Endothelial cell of umbilical vein (primary cell): ENCODE measurements around the gene SPRING1. TPM values are rescaled to one million over a fixed set of nuclear protein-coding genes. Genes with fewer than 3 reads are reported as not detected.

ENCODE experiments used
- BruUV-seq: library from RNA; stranded (reverse); fragments of 400-500 nt; replicated peaks from 2 replicates; lab custom pipeline; 2021; lab: Mats Ljungman, UMichigan
- CTCF ChIA-PET: fragments of 300-600, 350-600 bp; sonication (Branson Sonifier 250); formaldehyde crosslinking; loops from one replicate; lab custom pipeline; 2021; ENCODE audit warnings: antibody characterized with exemption, inconsistent platforms; lab: Charles Lee
- POLR2A ChIA-PET: fragments of 300-600, 350-600 bp; sonication (Branson Sonifier 250); formaldehyde crosslinking; loops from one replicate; lab custom pipeline; 2021; ENCODE audit warnings: antibody characterized with exemption, inconsistent platforms; lab: Charles Lee
- DNase-seq: peaks from one replicate; pipeline ENCODE4 v3.0.0-alpha.2; 2011; ENCODE audit warnings: low read depth, low spot score
- FAIRE-seq: peaks from 2 replicates; lab custom pipeline; 2011; peaks lifted over from hg19 to GRCh38; lab: Jason Lieb, UNC
- H2AFZ ChIP-seq: 2 replicates; pipeline ENCODE4 v1.6.0; 2012; ENCODE audit warnings: low read depth, low read length, control low read depth, inconsistent platforms
- H3K27ac ChIP-seq: 2 replicates; pipeline ENCODE4 v1.5.1; 2011; ENCODE audit warnings: low read depth, mild to moderate bottlenecking, control low read depth, low read length, moderate library complexity; ENCODE audit not compliant: insufficient read depth
- H3K27me3 ChIP-seq, 2 experiments: 2 replicates each; pipeline versions ENCODE4 v1.6.0 to v1.6.1; 2011; ENCODE audit warnings: low read length in 2 of 2, mixed read lengths in 1 of 2; ENCODE audit not compliant: control insufficient read depth in 2 of 2, insufficient read depth in 2 of 2
- H3K36me3 ChIP-seq, 2 experiments: 2 replicates in 1 of 2; 3 replicates in 1 of 2; pipeline ENCODE4 v1.5.1; 2011; ENCODE audit warnings: low read length in 2 of 2, mild to moderate bottlenecking in 1 of 2, moderate library complexity in 1 of 2; ENCODE audit not compliant: control insufficient read depth in 2 of 2, insufficient read depth in 2 of 2; ENCODE audit errors: extremely low read depth in 1 of 2
- H3K4me1 ChIP-seq: 3 replicates; pipeline ENCODE4 v1.5.1; 2011; ENCODE audit warnings: mild to moderate bottlenecking, low read length; ENCODE audit not compliant: control insufficient read depth, insufficient read depth; ENCODE audit errors: extremely low read depth
- H3K4me2 ChIP-seq: 2 replicates; pipeline ENCODE4 v1.6.1; 2011; ENCODE audit warnings: low read length, control low read depth, mixed read lengths; ENCODE audit not compliant: insufficient read depth
- H3K4me3 ChIP-seq, 3 experiments: fragments of 200-600 bp in 1 of 3; sonication (generic), shearing (Covaris generic) in 1 of 3; replicated peaks in 1 of 3; 2 replicates each; pipeline ENCODE4 v1.5.1; 2011 to 2016; ENCODE audit warnings: control low read depth in 3 of 3, low read length in 3 of 3, mild to moderate bottlenecking in 2 of 3, inconsistent platforms in 1 of 3, low read depth in 1 of 3, moderate library complexity in 1 of 3; ENCODE audit not compliant: insufficient read depth in 1 of 3
- H3K79me2 ChIP-seq: 2 replicates; pipeline ENCODE4 v1.6.0; 2012; ENCODE audit warnings: low read length, inconsistent platforms; ENCODE audit not compliant: control insufficient read depth, insufficient read depth
- H3K9ac ChIP-seq: replicated peaks from 2 replicates; pipeline ENCODE3; 2011; ENCODE audit warnings: low read length, control low read depth; ENCODE audit not compliant: insufficient read depth; ENCODE audit errors: extremely low read depth
- H3K9me1 ChIP-seq: replicated peaks from 3 replicates; pipeline ENCODE4 v1.6.0; 2011; ENCODE audit warnings: mild to moderate bottlenecking, low read length; ENCODE audit not compliant: control insufficient read depth, insufficient read depth; ENCODE audit errors: extremely low read depth
- H3K9me3 ChIP-seq: replicated peaks from 2 replicates; pipeline ENCODE4 v1.5.1; 2012; ENCODE audit warnings: low read length, inconsistent platforms; ENCODE audit not compliant: control insufficient read depth, insufficient read depth
- H4K20me1 ChIP-seq: replicated peaks from 2 replicates; pipeline ENCODE3; 2011; ENCODE audit warnings: mild to moderate bottlenecking, low read length; ENCODE audit not compliant: control insufficient read depth, insufficient read depth; ENCODE audit errors: extremely low read depth
- EZH2 ChIP-seq: IDR thresholded peaks from 2 replicates; pipeline ENCODE4 v1.6.1; 2012; ENCODE audit warnings: borderline replicate concordance, low read depth, mild to moderate bottlenecking, moderate library complexity, low read length, inconsistent platforms; ENCODE audit not compliant: severe bottlenecking
- FOS ChIP-seq: IDR thresholded peaks from 2 replicates; pipeline ENCODE4 v1.6.1; 2011; ENCODE audit warnings: mild to moderate bottlenecking, low read length, moderate library complexity, borderline replicate concordance; ENCODE audit not compliant: insufficient read depth
- GATA2 ChIP-seq: IDR thresholded peaks from 2 replicates; pipeline ENCODE4 v1.7.0; 2011; ENCODE audit warnings: low read depth, mild to moderate bottlenecking, moderate library complexity, mixed read lengths, low read length; ENCODE audit not compliant: insufficient read length, insufficient read depth
- JUN ChIP-seq: IDR thresholded peaks from 2 replicates; pipeline ENCODE4 v1.6.1; 2011; ENCODE audit warnings: borderline replicate concordance, low read depth; ENCODE audit not compliant: insufficient read length, insufficient read depth
- MYC ChIP-seq: IDR thresholded peaks from one replicate; pipeline ENCODE4 v1.6.1; 2011; ENCODE audit warnings: mild to moderate bottlenecking, low read depth, low read length
- POLR2A ChIP-seq: IDR thresholded peaks from 2 replicates; pipeline ENCODE4 v1.6.1; 2012; ENCODE audit warnings: low read depth, mild to moderate bottlenecking, control low read depth, low read length
- POLR2AphosphoS5 ChIP-seq: IDR thresholded peaks from 2 replicates; pipeline ENCODE4 v1.6.1; 2012; ENCODE audit warnings: low read depth, mild to moderate bottlenecking, control low read depth, low read length, moderate library complexity; ENCODE audit not compliant: insufficient read depth
- dilution Hi-C: fragments of 300-500 bp; cut with MboI; formaldehyde crosslinking; loops from one replicate; pipeline ENCODE4 v1.15.0; 2019; ENCODE audit warnings: low sequenced_read_pairs; ENCODE audit not compliant: extremely low pct_ligation_motif_present
- intact Hi-C: fragments of 100-400 bp; cut with micrococcal nuclease; formaldehyde crosslinking; loops from one replicate; pipeline ENCODE4 v1.10.0; 2022
- polyA plus RNA-seq, 4 experiments: library from polyadenylated mRNA; depleted of rRNA in 3 of 4; stranded (reverse) in 3 of 4; unstranded in 1 of 4; fragments of >200 nt; gene quantifications; 2 replicates each; pipeline versions ENCODE4 v1.2.1 to v1.2.3, GENCODE V29; 2011 to 2012; ENCODE audit warnings: missing spikeins in 1 of 4
- total RNA-seq: library from RNA; stranded (reverse); gene quantifications from 2 replicates; pipeline ENCODE4 v1.2.3, GENCODE V29; 2021
- TF ChIP-seq, protein P1 (sequence below): IDR thresholded peaks from 2 replicates; pipeline ENCODE4 v1.6.1; 2011; ENCODE audit not compliant: insufficient read depth, insufficient read length
- TF ChIP-seq, protein P2 (sequence below), 2 donors: IDR thresholded peaks; 1 replicate in 1 of 2; 2 replicates in 1 of 2; pipeline ENCODE4 v1.5.1; 2011; ENCODE audit warnings: low read length in 2 of 2, mild to moderate bottlenecking in 2 of 2, moderate library complexity in 2 of 2, control low read depth in 1 of 2, inconsistent platforms in 1 of 2, low read depth in 1 of 2; ENCODE audit not compliant: insufficient read depth in 1 of 2; ENCODE audit errors: extremely low read depth in 1 of 2

The SPRING1 gene
- total and polyA plus RNA-seq, 2 donors (not counting 3 experiments of a cell fraction or from before 2014, with no cell fraction given): 17.5 to 40.4 TPM

DNA sequence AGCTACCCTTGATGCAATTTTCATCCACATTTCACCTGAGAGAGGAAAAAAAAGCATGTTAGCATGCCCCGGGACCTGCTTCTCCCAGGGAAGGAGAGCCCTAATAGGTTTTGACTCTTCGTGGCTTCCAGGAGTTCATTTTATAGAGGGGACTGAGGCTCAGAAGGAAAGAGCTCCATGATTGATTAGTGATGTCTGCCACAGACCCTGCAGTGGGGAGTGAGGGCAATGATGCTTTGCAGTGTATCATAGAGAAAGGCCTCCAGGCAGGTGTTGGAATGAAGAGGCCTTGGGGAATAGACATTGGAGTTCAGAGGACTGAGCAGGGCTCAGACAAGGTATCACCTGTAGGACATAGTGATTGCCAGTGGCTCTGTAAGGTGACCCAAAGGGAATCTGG, 41.7 kb upstream of the SPRING1 start:
- dilution Hi-C loops: no loop called here
- DNase-seq (no peak), FAIRE-seq (no peak)
- Histone ChIP-seq H3K4me1 (no peaks in the 10 kb centered on the region), H3K36me3 (no peaks in the 10 kb centered on the region), H3K27me3 (no peaks in the 10 kb centered on the region), H4K20me1 (no peaks in the 10 kb centered on the region), H3K79me2 (no peaks in the 10 kb centered on the region), H3K9me3 (no peaks in the 10 kb centered on the region), H3K27ac (no peak overlapping the region), H2AFZ (no peak overlapping the region), H3K9me1 (no peaks in the 10 kb centered on the region), H3K4me2 (no peak overlapping the region), H3K9ac (no peak overlapping the region), H3K4me3 (no peak overlapping the region)
- intact Hi-C loops: no loop called here
- CTCF ChIA-PET: no interaction called here
- POLR2A ChIA-PET: no interaction called here
- TF ChIP-seq, protein P1, sequence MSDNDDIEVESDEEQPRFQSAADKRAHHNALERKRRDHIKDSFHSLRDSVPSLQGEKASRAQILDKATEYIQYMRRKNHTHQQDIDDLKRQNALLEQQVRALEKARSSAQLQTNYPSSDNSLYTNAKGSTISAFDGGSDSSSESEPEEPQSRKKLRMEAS: no peak
- TF ChIP-seq POLR2A: no peak
- TF ChIP-seq GATA2: no peak
- no peak for TF ChIP-seq POLR2AphosphoS5
- TF ChIP-seq JUN: no peak
- no peak for TF ChIP-seq FOS
- no peak for TF ChIP-seq MYC
- no peak for TF ChIP-seq EZH2
- TF ChIP-seq, protein P2, sequence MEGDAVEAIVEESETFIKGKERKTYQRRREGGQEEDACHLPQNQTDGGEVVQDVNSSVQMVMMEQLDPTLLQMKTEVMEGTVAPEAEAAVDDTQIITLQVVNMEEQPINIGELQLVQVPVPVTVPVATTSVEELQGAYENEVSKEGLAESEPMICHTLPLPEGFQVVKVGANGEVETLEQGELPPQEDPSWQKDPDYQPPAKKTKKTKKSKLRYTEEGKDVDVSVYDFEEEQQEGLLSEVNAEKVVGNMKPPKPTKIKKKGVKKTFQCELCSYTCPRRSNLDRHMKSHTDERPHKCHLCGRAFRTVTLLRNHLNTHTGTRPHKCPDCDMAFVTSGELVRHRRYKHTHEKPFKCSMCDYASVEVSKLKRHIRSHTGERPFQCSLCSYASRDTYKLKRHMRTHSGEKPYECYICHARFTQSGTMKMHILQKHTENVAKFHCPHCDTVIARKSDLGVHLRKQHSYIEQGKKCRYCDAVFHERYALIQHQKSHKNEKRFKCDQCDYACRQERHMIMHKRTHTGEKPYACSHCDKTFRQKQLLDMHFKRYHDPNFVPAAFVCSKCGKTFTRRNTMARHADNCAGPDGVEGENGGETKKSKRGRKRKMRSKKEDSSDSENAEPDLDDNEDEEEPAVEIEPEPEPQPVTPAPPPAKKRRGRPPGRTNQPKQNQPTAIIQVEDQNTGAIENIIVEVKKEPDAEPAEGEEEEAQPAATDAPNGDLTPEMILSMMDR (IDR thresholded peaks at IDR 0.05; ENCODE audit: extremely low read depth in 1 of 2, insufficient read depth in 1 of 2, low read depth in 1 of 2, low read length in 2 of 2): no peak
- BruUV-seq: no TSS peak
